ENCODE results near the gene DOCK10.

Gene DOCK10

DNA sequence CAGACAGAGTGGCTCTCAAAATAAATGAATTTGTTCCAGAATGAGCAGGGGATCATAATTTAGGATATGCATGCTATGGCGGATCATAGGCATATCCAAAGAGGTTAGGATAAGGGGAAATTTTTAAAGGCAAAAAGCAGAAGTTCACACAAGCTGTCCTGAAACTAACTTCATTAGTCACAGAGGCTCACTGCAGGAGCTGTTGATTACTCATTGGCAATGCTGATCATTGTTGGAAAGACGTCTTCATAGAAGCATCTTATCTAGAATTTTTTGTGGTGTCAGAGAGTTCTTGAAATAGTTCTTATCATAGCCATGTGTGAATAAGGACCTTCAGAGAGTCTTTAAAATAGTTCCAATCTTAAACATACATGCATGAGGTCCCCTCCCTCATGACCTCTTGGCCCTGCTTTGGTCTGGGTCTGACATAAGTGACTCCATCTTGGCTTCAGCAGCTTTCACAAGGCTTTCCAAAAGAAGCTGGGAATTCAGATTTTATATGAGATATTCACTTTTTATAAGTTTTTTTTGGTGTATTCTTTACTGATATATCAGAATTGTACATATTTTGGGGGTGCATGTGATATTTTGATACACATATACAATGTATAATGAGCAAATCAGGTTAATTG is 318.6 kb downstream of the DOCK10 start:
- DNase-seq (ENCODE audit: low read depth), result no peak
- no peak overlapping the region for H3K4me3 ChIP-seq (ENCODE audit: low read depth, low read length)
- TF ChIP-seq, protein P1, sequence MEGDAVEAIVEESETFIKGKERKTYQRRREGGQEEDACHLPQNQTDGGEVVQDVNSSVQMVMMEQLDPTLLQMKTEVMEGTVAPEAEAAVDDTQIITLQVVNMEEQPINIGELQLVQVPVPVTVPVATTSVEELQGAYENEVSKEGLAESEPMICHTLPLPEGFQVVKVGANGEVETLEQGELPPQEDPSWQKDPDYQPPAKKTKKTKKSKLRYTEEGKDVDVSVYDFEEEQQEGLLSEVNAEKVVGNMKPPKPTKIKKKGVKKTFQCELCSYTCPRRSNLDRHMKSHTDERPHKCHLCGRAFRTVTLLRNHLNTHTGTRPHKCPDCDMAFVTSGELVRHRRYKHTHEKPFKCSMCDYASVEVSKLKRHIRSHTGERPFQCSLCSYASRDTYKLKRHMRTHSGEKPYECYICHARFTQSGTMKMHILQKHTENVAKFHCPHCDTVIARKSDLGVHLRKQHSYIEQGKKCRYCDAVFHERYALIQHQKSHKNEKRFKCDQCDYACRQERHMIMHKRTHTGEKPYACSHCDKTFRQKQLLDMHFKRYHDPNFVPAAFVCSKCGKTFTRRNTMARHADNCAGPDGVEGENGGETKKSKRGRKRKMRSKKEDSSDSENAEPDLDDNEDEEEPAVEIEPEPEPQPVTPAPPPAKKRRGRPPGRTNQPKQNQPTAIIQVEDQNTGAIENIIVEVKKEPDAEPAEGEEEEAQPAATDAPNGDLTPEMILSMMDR (IDR thresholded peaks at IDR 0.05; ENCODE audit: low read depth, low read length, missing control alignments), result no peak

DNA sequence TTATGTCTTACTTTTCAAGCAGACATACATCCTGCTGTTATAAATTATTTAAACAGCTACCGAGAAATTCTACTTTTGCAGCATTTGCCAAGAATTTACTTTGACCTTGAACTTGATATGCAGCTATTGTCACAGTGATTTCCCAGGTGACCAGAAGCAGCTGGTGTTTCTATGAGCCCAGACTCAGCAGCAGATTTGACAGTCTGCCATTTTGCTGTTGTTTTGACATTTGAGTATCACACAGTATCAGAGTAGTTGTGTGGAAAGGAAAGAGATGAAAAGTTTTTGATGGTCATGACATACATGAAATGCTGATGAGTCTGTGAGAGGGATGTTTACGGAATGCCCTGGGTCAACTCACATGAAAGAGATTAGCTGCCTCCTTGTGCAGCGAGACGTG is 319.5 kb downstream of the DOCK10 start:
- no peak for DNase-seq (ENCODE audit: low read depth)
- H3K4me3 ChIP-seq (ENCODE audit: low read depth, low read length), result no peak overlapping the region
- TF ChIP-seq, protein P1 (IDR thresholded peaks at IDR 0.05; ENCODE audit: low read depth, low read length, missing control alignments), result no peak

DNA sequence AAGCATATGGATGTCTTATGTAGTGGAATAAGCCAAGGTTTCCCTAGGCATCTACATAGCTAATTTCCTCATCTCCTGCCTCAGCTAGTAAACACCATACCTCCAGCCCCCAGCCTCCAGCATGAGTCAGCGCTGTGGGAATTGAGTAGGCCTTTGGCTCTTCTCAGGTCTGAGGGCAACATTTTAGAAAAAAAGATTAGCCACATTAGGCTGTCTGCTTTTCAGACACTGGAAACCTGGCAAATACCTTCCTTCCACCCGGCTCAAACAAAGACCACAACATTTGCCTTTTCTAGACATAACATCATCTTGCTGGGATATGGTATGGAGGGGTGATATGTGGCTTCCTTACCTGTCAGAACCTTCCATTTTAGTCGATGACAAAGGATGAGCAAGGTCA is 320.0 kb downstream of the DOCK10 start:
- H3K4me3 ChIP-seq (ENCODE audit: low read depth, low read length), result no peak overlapping the region
- no peak for DNase-seq (ENCODE audit: low read depth)
- TF ChIP-seq, protein P1 (IDR thresholded peaks at IDR 0.05; ENCODE audit: low read depth, low read length, missing control alignments), result no peak

DNA sequence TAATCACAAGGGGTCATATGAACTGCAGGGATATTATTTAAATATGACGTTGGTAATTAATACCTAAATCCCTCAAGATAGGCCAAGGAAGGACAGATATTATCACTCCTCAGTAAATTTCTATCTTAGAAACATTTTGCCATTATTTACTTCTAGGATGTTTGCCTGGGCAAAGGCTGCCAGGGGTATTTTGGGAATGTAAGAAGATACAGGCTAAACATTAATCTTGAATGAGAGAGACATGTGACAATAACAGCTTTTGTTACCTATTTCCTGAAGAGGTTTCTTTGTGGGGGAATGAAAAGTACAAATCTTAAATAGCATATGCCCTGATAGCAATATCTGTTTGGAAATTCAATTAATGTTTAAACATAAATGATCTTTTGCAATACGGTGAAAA is 325.3 kb downstream of the DOCK10 start:
- no peak overlapping the region for H3K4me3 ChIP-seq (ENCODE audit: low read depth, low read length)
- TF ChIP-seq, protein P1 (IDR thresholded peaks at IDR 0.05; ENCODE audit: low read depth, low read length, missing control alignments), result no peak
- no peak for DNase-seq (ENCODE audit: low read depth)

DNA sequence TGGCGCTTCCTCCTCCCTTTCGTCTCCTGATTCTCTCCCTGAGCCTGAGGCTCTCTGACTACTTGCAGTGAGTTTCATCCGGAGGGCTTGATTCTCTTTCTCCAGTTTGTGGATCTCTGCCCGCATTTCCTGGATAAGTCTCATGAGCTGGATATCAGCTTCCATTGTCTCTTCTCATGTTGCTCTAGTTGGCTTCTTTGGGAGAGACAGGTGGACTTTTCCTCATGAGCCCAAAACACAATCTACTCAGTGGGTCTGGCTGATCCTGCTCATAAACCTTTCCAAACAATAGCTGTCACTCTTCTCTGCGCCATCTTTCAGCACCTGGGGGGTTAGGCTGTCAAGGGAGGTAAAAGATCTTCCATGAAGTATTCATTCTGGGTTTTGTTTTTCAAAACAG is 326.1 kb downstream of the DOCK10 start, which contains the start of gene CCDC195:
Gene CCDC195 (minus strand): TSS at position 165 of the 400 bp plus-strand sequence. CDS start 0 bp downstream, at position 165.
- TF ChIP-seq, protein P1 (IDR thresholded peaks at IDR 0.05; ENCODE audit: low read depth, low read length, missing control alignments), result no peak
- no peak for DNase-seq (ENCODE audit: low read depth)
- no peak within 1 kb of the TSS for H3K4me3 ChIP-seq (ENCODE audit: low read depth, low read length)

Measured in GM12864 (cell line).